HFFc6 (cell line): ENCODE data around the gene DENND2C. TPM values are rescaled to one million over a fixed set of nuclear protein-coding genes. Genes with fewer than 3 reads are reported as not detected.

Experiments
- DNase-seq: peaks from one replicate; pipeline ENCODE4 v3.0.0-alpha.2; 2018
- H3K27ac Mint-ChIP-seq: 2 replicates; pipeline ENCODE4 v1.8.0; 2020; ENCODE audit warnings: mild to moderate bottlenecking, mixed read lengths
- H3K27me3 Mint-ChIP-seq: 2 replicates; pipeline ENCODE4 v1.8.0; 2021; ENCODE audit warnings: mild to moderate bottlenecking, moderate library complexity, mixed read lengths; ENCODE audit not compliant: insufficient read depth
- H3K36me3 Mint-ChIP-seq: 2 replicates; pipeline ENCODE4 v1.8.0; 2021; ENCODE audit warnings: low read depth, mixed read lengths
- H3K4me1 Mint-ChIP-seq: 2 replicates; pipeline ENCODE4 v1.8.0; 2020; ENCODE audit warnings: low read depth, mixed read lengths
- H3K4me3 Mint-ChIP-seq: 2 replicates; pipeline ENCODE4 v1.8.0; 2020; ENCODE audit warnings: mild to moderate bottlenecking, moderate library complexity, mixed read lengths
- H3K9me3 Mint-ChIP-seq: 2 replicates; pipeline ENCODE4 v1.8.0; 2020; ENCODE audit warnings: mild to moderate bottlenecking, mixed read lengths
- total RNA-seq, 6 experiments: library from RNA; stranded (reverse); fragmentation: NEBNext Ultra II Directional; extraction: Animal tissue kit (Norgen Biotek cat#: 25700); gene quantifications; 2 replicates in 1 of 6; 3 replicates in 5 of 6; pipeline ENCODE4 v1.2.3, GENCODE V29; 2021
- TF ChIP-seq, protein P1 (sequence below): fragments of 200-600 bp; sonication (generic); IDR thresholded peaks from 2 replicates; pipeline ENCODE4 v1.5.0; 2021; ENCODE audit warnings: antibody characterized with exemption, mild to moderate bottlenecking

The DENND2C gene
- total RNA-seq, 6 experiments from 2014 or later, result 1.5 to 2.0 (median 1.8) TPM

DNA sequence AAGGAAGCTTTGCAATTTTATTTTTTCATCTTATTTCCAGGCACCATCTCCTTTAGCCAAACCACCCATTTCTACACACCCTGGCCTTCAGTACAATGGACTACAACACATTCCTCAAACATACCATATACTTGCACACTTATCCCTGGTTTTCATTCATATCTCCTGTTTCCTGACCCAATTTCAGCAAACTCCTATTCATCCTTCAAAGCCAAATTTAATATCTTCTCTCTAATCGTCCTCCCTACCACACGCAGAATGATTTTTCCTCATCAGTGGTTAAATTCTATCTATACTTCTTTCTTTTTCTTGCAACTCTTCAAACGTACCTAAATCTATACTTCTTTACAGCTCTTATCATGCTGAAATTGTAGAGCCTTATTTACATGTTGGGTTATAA, 2.9 kb downstream of the DENND2C start:
- Mint-ChIP-seq H3K9me3 (no peaks in the 10 kb centered on the region), H3K4me1 (peaks cover 12% of the 10 kb centered on the region), H3K27me3 (peaks cover 3% of the 10 kb centered on the region; the same call in 1 of the 2 replicates), H3K4me3 (no peak overlapping the region), H3K36me3 (no peaks in the 10 kb centered on the region), H3K27ac (no peak overlapping the region)
- no peak for DNase-seq
- TF ChIP-seq, protein P1, sequence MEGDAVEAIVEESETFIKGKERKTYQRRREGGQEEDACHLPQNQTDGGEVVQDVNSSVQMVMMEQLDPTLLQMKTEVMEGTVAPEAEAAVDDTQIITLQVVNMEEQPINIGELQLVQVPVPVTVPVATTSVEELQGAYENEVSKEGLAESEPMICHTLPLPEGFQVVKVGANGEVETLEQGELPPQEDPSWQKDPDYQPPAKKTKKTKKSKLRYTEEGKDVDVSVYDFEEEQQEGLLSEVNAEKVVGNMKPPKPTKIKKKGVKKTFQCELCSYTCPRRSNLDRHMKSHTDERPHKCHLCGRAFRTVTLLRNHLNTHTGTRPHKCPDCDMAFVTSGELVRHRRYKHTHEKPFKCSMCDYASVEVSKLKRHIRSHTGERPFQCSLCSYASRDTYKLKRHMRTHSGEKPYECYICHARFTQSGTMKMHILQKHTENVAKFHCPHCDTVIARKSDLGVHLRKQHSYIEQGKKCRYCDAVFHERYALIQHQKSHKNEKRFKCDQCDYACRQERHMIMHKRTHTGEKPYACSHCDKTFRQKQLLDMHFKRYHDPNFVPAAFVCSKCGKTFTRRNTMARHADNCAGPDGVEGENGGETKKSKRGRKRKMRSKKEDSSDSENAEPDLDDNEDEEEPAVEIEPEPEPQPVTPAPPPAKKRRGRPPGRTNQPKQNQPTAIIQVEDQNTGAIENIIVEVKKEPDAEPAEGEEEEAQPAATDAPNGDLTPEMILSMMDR, result no peak

DNA sequence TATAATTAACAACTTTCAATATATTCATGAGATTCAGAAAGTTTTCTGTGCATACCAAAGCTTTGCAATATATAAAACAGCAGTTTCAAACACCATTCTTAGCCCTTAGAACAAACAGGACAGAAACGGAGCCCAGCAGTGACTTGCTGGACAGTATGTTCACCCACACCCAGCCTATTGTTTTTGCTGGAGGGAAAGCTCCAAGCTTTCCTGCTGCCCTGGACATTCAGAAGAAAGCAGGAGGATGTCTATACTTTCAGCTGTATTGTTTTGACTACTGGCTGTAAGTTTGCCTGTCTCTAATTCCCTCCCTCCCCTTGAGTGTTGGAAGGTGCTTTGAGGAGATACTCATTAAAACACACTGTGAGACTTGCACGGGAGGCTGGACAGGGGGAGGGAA, 9.6 kb downstream of the DENND2C start:
- Mint-ChIP-seq H3K36me3 (no peaks in the 10 kb centered on the region), H3K27me3 (peaks cover 3% of the 10 kb centered on the region; the same call in 1 of the 2 replicates), H3K4me3 (no peak overlapping the region), H3K9me3 (no peaks in the 10 kb centered on the region), H3K4me1 (no peaks in the 10 kb centered on the region), H3K27ac (no peak overlapping the region)
- TF ChIP-seq, protein P1, result no peak
- no peak for DNase-seq

DNA sequence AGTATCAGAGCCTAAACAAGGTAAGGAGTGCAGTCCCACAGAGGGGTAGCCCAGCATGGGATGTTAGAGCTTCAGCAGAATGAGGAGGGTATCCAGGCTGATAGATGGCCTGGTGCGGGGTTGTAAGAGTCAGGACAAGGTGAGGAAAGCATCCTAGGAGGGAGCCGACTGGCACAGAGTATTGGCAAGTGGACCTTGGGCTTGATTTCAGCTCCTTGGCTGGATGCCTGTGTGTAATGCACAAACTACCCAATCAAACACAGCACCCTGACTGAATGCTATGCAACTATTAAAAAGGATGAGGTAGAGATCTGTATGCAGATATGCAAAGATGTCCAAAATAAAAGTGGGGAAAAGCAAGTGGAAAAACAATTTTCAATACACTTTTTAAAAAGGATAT, 18.0 kb downstream of the DENND2C start:
- no peaks in the 10 kb centered on the region for H3K36me3 Mint-ChIP-seq
- no peaks in the 10 kb centered on the region for H3K4me1 Mint-ChIP-seq
- no peak overlapping the region for H3K4me3 Mint-ChIP-seq
- H3K9me3 Mint-ChIP-seq, result no peaks in the 10 kb centered on the region
- H3K27me3 Mint-ChIP-seq, result no peaks in the 10 kb centered on the region; the same call in 1 of the 2 replicates
- H3K27ac Mint-ChIP-seq, result no peak overlapping the region
- DNase-seq, result no peak
- TF ChIP-seq, protein P1, result no peak

DNA sequence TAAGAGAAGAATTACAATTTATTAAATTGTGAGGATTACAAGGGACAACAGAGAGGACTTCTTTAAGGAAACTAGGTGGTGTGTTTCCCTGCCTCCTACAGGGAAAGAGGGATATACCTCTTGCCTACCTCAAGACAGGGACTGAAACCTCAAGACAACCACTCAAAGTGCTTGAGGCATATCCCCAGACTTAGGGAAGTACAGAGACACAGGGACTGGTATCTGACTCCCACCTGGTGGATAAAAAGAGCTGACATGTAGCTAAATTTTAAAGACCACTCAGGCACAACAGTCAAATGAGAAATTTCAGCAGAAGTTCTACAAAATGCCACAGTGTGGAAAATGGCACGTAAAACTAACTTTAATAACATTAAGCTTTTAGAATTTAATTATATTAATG, 21.3 kb downstream of the DENND2C start:
- H3K4me1 Mint-ChIP-seq, result no peaks in the 10 kb centered on the region

DNA sequence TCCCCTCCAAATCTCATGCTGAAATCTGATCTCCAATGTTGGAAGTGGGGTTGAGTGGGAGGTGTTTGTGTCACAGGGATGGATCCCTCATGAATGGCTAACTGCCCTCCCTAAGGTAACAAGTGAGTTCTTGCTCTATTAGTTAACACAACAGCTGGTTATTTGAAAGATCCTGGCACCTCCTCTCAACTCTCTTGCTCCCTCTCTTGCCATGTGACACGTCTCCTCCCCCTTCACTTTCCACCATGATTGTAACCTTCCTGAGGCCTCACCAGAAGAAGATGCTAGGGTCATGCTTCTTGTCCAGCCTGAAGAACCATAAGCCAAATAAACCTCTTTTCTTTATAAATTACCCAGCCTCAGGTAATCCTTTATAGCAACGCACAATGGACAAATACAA, 28.5 kb downstream of the DENND2C start:
- H3K27me3 Mint-ChIP-seq, result no peaks in the 10 kb centered on the region
- no peaks in the 10 kb centered on the region for H3K4me1 Mint-ChIP-seq

More for the DNA sequence above, 21.3 kb downstream of the DENND2C start:
- Mint-ChIP-seq H3K9me3 (no peaks in the 10 kb centered on the region), H3K36me3 (no peaks in the 10 kb centered on the region), H3K27me3 (no peaks in the 10 kb centered on the region; the same call in 1 of the 2 replicates), H3K4me3 (no peak overlapping the region), H3K27ac (no peak overlapping the region)
- TF ChIP-seq, protein P1, result no peak
- no peak for DNase-seq

More for the DNA sequence above, 28.5 kb downstream of the DENND2C start:
- Mint-ChIP-seq H3K36me3 (no peaks in the 10 kb centered on the region), H3K4me3 (no peak overlapping the region), H3K27ac (no peak overlapping the region), H3K9me3 (no peaks in the 10 kb centered on the region)
- DNase-seq, result no peak
- TF ChIP-seq, protein P1, result no peak
